GM21723 (cell line): ENCODE measurements around the gene CFAP206.

Experiments
- ATAC-seq: cut with Tn5 transposase; IDR thresholded peaks from one replicate; pipeline ENCODE4 v1.9.1; 2021; ENCODE audit warnings: mild to moderate bottlenecking, moderate library complexity; ENCODE audit not compliant: unreplicated experiment

The CFAP206 gene

GRCh38 chr6:87407901-87408720, at the start of gene CFAP206:
TSS of gene CFAP206 (plus strand) at chr6:87407972. CDS start at chr6:87409840, 1,868 bp downstream.
- ATAC-seq: peak; percentile 90

DNA sequence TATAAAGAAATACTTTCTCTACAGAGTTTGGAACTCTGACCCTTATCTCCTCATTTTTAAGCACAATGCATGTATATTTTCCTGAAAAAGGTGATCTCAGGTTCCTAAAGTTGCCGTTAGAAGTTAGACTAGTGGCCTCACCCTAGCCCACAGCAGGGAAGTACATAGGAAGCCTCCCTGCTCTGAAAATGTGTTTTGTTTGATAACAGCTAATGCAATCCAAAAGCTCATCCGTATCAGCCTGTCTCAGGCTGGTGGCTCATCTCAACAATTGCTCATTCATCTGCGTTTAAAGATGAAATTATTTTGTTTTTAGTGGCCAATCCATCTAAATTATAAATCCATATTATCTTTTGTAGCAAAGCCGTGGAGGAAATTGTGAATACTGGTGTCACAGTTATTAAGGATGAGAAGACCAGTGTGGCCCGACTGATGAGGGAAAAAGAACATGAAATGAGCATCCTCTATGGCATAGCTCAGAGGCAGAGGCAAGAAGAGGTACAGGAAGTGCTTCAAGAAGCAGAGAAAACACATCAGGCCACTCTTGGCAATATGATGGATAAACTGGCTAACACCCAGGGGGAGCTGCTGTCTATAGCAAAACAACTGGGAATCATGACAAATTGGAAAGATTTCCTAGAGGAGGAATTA, 43.0 kb upstream of the CFAP206 start:
- ATAC-seq: no peak

GRCh38 chr6:87366072-87366827, 41.5 kb upstream of the CFAP206 start:
- no peak for ATAC-seq

DNA sequence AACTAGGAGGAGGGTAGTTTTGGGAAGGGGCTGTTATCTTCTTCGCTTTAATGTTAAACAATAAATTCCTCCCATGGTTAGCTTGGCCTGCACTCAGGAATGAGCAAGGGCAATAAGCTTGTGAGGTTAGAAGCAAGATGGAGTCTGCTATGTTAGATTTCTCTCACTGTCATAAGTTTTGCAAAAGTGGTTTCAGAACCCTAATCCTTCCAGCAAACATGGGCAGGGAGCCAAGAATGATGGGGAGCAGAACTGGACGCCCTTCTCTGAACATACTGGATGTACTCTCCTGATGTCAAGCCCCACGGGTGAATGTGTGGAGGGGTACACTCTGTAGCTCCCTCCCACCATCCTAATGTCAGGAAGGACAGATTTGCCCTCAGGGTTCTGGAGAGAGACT, 40.9 kb upstream of the CFAP206 start:
- no peak for ATAC-seq

- no peak for ATAC-seq
Measured at GRCh38 chr6:87373377-87373776, 34.4 kb upstream of the CFAP206 start.

DNA sequence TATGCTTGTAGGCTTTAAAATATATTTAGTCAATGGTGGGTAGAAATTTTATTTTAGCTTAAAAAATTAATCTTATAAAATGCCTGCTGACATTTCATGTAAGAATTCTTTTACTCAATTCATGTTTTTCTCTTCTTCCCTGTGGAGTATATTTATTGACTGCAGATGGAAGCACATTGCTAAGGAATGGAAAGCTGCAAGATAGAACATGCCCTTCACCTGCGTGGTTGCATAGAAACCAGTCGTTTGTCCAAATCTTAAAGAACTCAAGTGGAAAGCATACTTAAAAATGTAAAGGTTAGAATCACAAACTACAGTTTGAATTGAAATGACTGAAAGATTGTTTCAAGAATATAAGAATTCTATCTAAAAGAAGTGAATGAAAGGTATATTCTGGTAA, 32.5 kb upstream of the CFAP206 start:
- ATAC-seq: no peak

DNA sequence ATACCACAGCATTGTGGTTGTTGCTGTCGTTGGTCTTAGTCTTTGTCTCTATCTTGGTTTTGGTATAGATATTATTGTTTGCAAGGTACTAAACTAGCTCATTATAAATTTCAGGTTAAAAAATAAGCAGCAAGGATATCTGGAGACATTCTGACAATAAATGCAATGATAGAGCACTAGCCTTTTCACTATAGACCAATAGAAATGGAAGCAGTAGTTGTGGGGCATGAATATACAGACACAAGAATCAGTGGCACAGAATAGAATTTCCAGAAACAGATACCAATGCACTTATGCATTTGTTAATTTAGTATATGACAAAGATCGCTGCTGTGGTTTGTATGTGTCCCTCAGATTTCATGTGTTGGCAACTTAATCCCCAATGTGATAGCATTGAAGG, 31.1 kb upstream of the CFAP206 start:
- no peak for ATAC-seq

DNA sequence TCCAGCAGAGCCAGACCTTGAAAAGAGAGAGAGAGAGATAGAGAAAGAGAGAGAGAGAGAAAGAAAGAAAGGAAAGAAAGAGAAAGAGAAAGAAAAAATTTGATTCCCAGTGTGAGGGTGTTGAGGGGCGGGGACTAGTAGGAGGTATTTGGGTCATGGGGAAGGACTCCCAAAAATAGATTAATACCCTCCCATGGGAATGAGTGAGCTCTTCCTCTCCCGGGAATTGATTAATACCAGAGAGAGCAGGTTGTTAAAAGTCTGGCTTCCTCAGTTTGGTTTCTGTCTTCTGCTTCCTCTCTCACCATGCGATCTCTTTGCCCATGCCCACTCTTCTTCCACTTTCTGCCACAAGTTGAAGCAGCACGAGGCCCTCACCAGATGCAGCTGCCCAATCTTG, 28.8 kb upstream of the CFAP206 start:
- ATAC-seq: no peak

DNA sequence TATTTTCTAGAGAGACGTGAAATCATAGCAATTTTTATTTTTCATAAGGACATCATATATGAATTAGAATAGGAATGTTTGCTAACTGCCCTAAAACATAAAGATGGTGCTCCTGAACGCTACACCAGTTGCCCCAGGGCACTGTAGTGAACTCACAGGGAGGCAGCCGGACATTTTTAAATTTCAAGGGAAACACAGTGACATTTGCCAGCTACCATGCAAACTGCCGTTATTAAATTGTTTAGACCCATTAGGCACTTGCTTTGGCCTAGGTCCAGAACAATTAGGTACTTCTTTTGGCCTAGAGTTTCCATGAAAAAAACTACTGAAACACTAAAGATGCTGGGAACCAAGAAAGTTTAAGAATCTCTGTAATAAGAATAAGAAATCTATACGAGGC, 24.9 kb upstream of the CFAP206 start:
- ATAC-seq: no peak

DNA sequence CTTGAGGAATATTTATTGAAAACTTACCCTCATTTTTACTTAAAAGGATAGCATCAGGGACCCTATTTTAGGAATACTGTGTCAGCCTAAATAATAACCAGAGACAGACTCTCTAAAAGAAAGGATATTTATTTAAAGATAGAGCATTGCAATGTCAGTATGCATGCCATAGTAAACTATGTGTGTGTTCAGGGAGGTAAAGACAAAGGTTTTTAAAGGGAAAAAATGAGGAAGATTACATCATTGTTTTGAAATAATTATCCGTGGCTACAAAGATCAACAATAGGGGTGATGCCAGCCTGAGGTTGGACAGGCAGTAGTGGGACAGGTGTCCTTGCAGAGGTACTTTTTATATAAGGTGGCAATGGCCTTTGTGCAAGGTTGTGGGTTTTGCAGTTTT, 23.7 kb upstream of the CFAP206 start:
- ATAC-seq: no peak

GRCh38 chr6:87384449-87384848, 23.3 kb upstream of the CFAP206 start:
- no peak for ATAC-seq

DNA sequence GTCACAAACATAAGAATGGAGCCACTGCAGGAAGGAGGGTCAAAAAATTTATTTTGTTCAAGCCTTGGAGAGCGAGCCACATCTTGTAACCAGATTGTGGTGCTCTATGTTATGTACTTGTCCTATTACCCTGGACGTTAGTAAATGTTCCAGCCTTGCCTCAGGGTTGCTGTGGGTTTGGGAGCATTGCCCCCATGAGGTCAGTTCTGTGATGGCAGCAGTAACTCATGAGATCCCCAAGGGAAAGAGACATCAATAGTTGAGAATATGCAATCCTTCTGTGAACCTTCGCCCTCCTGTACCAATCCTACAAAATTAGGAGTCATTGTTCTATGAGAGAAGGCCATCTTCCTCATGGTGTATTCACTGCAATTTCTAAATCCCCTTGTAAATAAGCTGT, 16.4 kb upstream of the CFAP206 start:
- ATAC-seq: peak; percentile 79

GRCh38 chr6:87393026-87393622, 14.6 kb upstream of the CFAP206 start:
- ATAC-seq: peak; percentile 73

- no peak for ATAC-seq
Measured at GRCh38 chr6:87395431-87395830, 12.3 kb upstream of the CFAP206 start.

- peak; percentile 91 for ATAC-seq
Measured at GRCh38 chr6:87396595-87397392, 11.0 kb upstream of the CFAP206 start.

- ATAC-seq: no peak
Measured at GRCh38 chr6:87397656-87398055, 10.1 kb upstream of the CFAP206 start.

- ATAC-seq: no peak
Measured at GRCh38 chr6:87401832-87402231, 5.9 kb upstream of the CFAP206 start.

GRCh38 chr6:87407561-87407900, 241 bp upstream of the CFAP206 start:
- peak; percentile 17 for ATAC-seq

DNA sequence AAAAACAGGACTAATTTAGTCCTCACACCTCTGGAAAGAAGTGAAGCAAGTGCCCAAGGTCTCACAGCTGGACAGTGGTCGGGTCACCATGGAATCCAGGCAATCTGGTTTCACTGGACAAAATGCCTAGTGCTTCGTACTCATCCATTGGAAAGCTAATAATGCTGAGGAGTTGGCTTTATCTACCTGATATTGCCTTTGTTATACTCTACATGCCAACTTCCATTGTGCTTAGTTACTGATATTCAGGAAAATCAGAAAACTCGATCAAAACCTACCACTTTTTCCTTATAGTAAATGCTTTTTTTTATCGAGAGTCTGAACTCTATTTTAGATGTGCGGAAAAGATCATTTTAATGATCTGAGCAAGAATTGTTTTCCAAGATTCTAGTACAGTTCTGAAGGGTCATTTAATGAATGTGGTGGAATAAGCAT, 966 bp downstream of the CFAP206 start:
- ATAC-seq: no peak

GRCh38 chr6:87419266-87419665, 11.5 kb downstream of the CFAP206 start:
- ATAC-seq: no peak

- ATAC-seq: no peak
Measured at GRCh38 chr6:87420360-87420759, 12.6 kb downstream of the CFAP206 start.
